A673 (cell line): ENCODE measurements around the gene MYH2. TPM values are rescaled to one million over a fixed set of nuclear protein-coding genes. Genes with fewer than 3 reads are reported as not detected.

Experiments used
- Bru-seq: library from RNA; stranded (reverse); fragments of 400-500 nt; gene quantifications from one replicate; lab custom pipeline; 2021; lab: Mats Ljungman, UMichigan
- BruChase-seq, 2 experiments: library from RNA; stranded (reverse); fragments of 400-500 nt; gene quantifications; one replicate each; lab custom pipeline; 2021; lab: Mats Ljungman, UMichigan
- BruUV-seq: library from RNA; stranded (reverse); fragments of 400-500 nt; replicated peaks from 2 replicates; lab custom pipeline; 2021; lab: Mats Ljungman, UMichigan
- CTCF ChIA-PET: fragments of 300-600 bp; sonication (Branson Sonifier 250); formaldehyde crosslinking; loops from one replicate; lab custom pipeline; 2022; ENCODE audit warnings: antibody characterized with exemption; lab: Charles Lee
- POLR2A ChIA-PET: fragments of 300-600 bp; sonication (Branson Sonifier 250); formaldehyde crosslinking; loops from one replicate; lab custom pipeline; 2022; ENCODE audit warnings: antibody characterized with exemption; ENCODE audit not compliant: low non-redundant PET; lab: Charles Lee
- DNase-seq: peaks from one replicate; pipeline ENCODE4 v3.0.0-alpha.2; 2015; ENCODE audit warnings: low spot score
- H3K27ac ChIP-seq: fragments of 200-600 bp; sonication (generic); 2 replicates; pipeline ENCODE4 v1.5.1; 2016; ENCODE audit warnings: mixed run types, low read depth, mild to moderate bottlenecking, mixed read lengths, antibody characterized with exemption, low read length; ENCODE audit not compliant: poor library complexity, severe bottlenecking
- H3K27me3 ChIP-seq: fragments of 200-600 bp; sonication (generic); replicated peaks from 2 replicates; pipeline ENCODE4 v1.6.1; 2017; ENCODE audit warnings: mixed run types, low read depth, mild to moderate bottlenecking, mixed read lengths, antibody characterized with exemption, low read length; ENCODE audit not compliant: insufficient read depth, poor library complexity
- H3K36me3 ChIP-seq: fragments of 200-600 bp; sonication (generic); 2 replicates; pipeline ENCODE4 v1.6.1; 2016; ENCODE audit warnings: mixed run types, mild to moderate bottlenecking, mixed read lengths, antibody characterized with exemption, low read length; ENCODE audit not compliant: insufficient read depth, poor library complexity, severe bottlenecking
- H3K4me1 ChIP-seq: fragments of 200-600 bp; sonication (generic); 2 replicates; pipeline ENCODE4 v1.6.1; 2017; ENCODE audit warnings: mixed run types, mild to moderate bottlenecking, mixed read lengths, antibody characterized with exemption, low read length; ENCODE audit not compliant: insufficient read depth, poor library complexity, severe bottlenecking
- H3K4me3 ChIP-seq: fragments of 200-600 bp; sonication (generic); 2 replicates; pipeline ENCODE4 v1.5.1; 2016; ENCODE audit warnings: low read depth, mixed run types, mild to moderate bottlenecking, mixed read lengths, low read length; ENCODE audit not compliant: poor library complexity, severe bottlenecking
- H3K9me3 ChIP-seq: fragments of 200-600 bp; sonication (generic); 2 replicates; pipeline ENCODE4 v1.6.1; 2016; ENCODE audit warnings: mixed run types, low read depth, mild to moderate bottlenecking, mixed read lengths, antibody characterized with exemption, low read length; ENCODE audit not compliant: poor library complexity, severe bottlenecking
- CTCF ChIP-seq: fragments of 300-800, 200-600 bp; sonication (generic); conservative IDR thresholded peaks from 2 replicates; pipeline ENCODE4 v1.5.1; 2017; ENCODE audit warnings: low read depth, mild to moderate bottlenecking, antibody characterized with exemption, low read length, moderate library complexity, mixed read lengths
- EZH2 ChIP-seq: fragments of 200-600 bp; sonication (generic); IDR thresholded peaks from 2 replicates; pipeline ENCODE4 v1.6.1; 2017; ENCODE audit warnings: borderline replicate concordance, low read depth, mild to moderate bottlenecking, mixed read lengths, antibody characterized with exemption, low read length; ENCODE audit not compliant: poor library complexity, severe bottlenecking
- intact Hi-C: fragments of 100-400 bp; cut with micrococcal nuclease; formaldehyde crosslinking; loops from one replicate; pipeline ENCODE4 v1.10.0; 2022; ENCODE audit not compliant: unreplicated experiment
- long read RNA-seq: library from polyadenylated mRNA; stranded (forward); transcript quantifications from one replicate; pipeline ENCODE4 v2.0.0, GENCODE V29; 2022
- total RNA-seq: library from RNA; stranded (reverse); gene quantifications from 2 replicates; pipeline ENCODE4 v1.2.3, GENCODE V29; 2021

MYH2 gene
- 0.54 and 1.9 TPM in 2 replicates for total RNA-seq
- percentile 28 among the genes with signal in this experiment for Bru-seq, nascent RNA
- BruChase-seq, experiment 1, labeled RNA remaining after a 2-hour chase, result percentile 33 among the genes with signal in this experiment
- percentile 20 among the genes with signal in this experiment for BruChase-seq, experiment 2, labeled RNA remaining after a 6-hour chase
- long read RNA-seq, partial matches to known transcripts, result 5 of 5 reads
- long read RNA-seq, other reads (novel, unspliced or antisense), result 0 of 5 reads

- intact Hi-C loops, result no loop called here
- Histone ChIP-seq H3K27ac (no peak within 1 kb of the TSS), H3K4me3 (no peak within 1 kb of the TSS), H3K36me3 (no peaks in the 10 kb centered on the region), H3K27me3 (no peaks in the 10 kb centered on the region), H3K4me1 (no peaks in the 10 kb centered on the region), H3K9me3 (no peaks in the 10 kb centered on the region)
- no peak for DNase-seq
- no TSS peak for BruUV-seq
- ChIA-PET POLR2A (no interaction called here), CTCF (no interaction called here)
- no peak for TF ChIP-seq CTCF
- TF ChIP-seq EZH2, result no peak
These were observed at the start of gene MYH2 for GRCh38 chr17:10549096-10549842. Gene MYH2, minus strand, starts transcription at chr17:10549658. Its CDS starts 1,738 bp downstream, at chr17:10547920.

DNA sequence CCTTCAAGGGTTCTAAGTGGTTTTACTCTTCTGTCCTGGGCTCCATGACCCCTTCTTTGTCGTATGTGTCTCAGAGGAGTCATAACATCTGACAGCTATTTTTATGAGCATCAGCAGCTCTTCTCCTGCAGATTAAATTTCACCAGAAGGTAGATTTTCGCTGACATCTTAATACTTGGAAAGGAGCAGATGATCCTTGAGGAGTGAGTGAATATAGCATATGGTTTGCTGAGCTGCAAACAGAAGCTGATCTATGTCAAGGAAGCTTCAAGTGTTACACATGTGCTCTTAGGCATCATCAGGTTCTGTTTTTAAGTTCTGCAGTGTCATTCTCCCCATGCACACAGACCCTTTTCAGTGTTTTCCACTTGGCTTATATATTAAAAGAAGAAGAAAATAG lies 49.2 kb upstream of the MYH2 start:
- no peak for DNase-seq
- BruUV-seq, result no TSS peak
- H3K4me1 ChIP-seq, result no peaks in the 10 kb centered on the region
- CTCF ChIA-PET, result no interaction called here
- H3K4me3 ChIP-seq, result no peak overlapping the region
- TF ChIP-seq EZH2, result no peak
- TF ChIP-seq CTCF, result no peak
- POLR2A ChIA-PET, result no interaction called here
- no peaks in the 10 kb centered on the region for H3K9me3 ChIP-seq
- intact Hi-C loops, result no loop called here
- H3K27me3 ChIP-seq, result peaks cover 8% of the 10 kb centered on the region
- H3K27ac ChIP-seq, result no peak overlapping the region
- no peaks in the 10 kb centered on the region for H3K36me3 ChIP-seq

DNA sequence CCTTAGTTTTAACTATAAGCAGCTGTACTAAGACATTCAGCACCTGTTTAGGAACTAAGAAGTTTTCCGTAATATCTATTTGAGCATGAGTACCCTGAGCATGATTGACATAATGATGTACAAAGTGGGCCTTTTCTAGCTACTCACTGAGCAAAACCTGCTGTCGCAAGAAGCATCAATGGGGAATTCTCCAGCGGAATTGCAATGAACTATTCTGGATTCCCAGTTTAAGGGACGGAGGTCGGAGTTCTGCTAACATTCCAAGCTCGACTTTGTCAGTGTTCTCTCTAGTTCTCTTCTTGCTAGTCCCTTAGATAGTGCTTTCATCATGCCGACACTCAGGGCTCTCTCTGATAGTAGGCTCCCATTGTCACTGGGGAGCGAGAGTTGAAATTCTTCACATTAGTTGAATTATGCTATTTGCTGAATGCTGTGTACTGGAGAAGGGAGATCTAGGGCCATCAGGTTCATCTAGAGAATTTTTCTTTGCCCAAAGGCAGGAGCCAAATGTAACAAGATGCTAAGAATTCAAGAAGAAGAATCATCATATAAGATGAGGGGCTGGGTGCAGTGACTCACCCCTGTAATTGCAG lies 40.2 kb upstream of the MYH2 start:
- Histone ChIP-seq H3K36me3 (no peaks in the 10 kb centered on the region), H3K4me1 (no peaks in the 10 kb centered on the region), H3K27me3 (no peaks in the 10 kb centered on the region), H3K4me3 (no peak overlapping the region), H3K9me3 (no peaks in the 10 kb centered on the region), H3K27ac (no peak overlapping the region)
- ChIA-PET CTCF (no interaction called here), POLR2A (no interaction called here)
- BruUV-seq, result no TSS peak
- DNase-seq, result no peak
- TF ChIP-seq EZH2 (no peak), CTCF (no peak)
- intact Hi-C loops, result no loop called here
